Measurements from ENCODE around the gene CAMKK2.

The CAMKK2 gene

GRCh38 chr12:121191151-121191550 lies 105.4 kb downstream of the CAMKK2 start:
- DNase-seq (ENCODE audit: low spot score), result no peak

- no peak for DNase-seq (ENCODE audit: low spot score)
Observed at GRCh38 chr12:121190523-121191031, 105.9 kb downstream of the CAMKK2 start.

GRCh38 chr12:121189619-121190155 lies 106.8 kb downstream of the CAMKK2 start:
- peak; percentile 45 for DNase-seq (ENCODE audit: low spot score)

- no peak for DNase-seq (ENCODE audit: low spot score)
Observed at GRCh38 chr12:121189131-121189530, 107.4 kb downstream of the CAMKK2 start.

- DNase-seq (ENCODE audit: low spot score), result no peak
Observed at GRCh38 chr12:121188227-121188626, 108.3 kb downstream of the CAMKK2 start.
